DND-41 (cell line): Measurements from ENCODE around the gene PNLIPRP3.

Source experiments
- CTCF ChIP-seq: IDR thresholded peaks from 2 replicates; pipeline ENCODE4 v1.5.1; 2012; ENCODE audit warnings: borderline replicate concordance, low read length, moderate library complexity, mild to moderate bottlenecking; ENCODE audit not compliant: poor library complexity, severe bottlenecking; ENCODE audit errors: extremely low read depth
- EZH2 ChIP-seq: IDR thresholded peaks from 3 replicates; pipeline ENCODE4 v1.6.1; 2012; ENCODE audit warnings: borderline replicate concordance, low read depth, mild to moderate bottlenecking, moderate library complexity, low read length, inconsistent platforms; ENCODE audit not compliant: severe bottlenecking

DNA sequence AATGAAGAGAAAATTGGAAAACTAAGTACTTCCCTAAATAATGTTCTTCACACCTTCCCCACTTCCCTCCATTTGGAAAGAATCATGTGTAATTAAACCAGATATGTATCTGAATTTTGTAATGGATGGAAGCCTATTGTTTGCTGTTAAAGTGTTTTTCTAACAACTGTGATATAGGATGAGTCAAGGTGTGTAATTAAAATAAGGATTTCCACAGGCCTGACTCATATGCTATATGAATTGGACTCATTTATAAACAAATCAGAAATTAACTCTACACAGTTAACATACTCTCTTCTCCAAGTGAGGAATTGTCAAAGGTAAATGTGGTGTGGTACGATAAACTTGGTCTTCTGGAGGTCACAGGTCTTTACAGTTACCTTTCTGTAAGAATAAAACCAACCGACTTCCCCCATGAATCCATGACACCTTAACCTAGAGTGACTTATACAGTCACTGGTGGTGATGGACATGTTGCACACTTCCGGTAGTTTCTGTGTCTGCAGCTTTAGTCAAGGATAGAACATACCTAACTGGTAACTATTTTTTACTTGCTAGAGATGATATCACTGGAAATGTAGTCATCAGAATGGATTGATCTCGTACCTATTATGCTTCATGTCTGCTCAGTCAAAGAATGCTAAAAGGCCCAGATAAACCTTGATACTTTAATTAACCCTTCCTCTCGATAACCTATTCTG, 12.8 kb downstream of the PNLIPRP3 start:
- TF ChIP-seq CTCF (no peak), EZH2 (no peak)
